ENCODE measurements around the gene DOC2A. TPM values are rescaled to one million over a fixed set of nuclear protein-coding genes. Genes with fewer than 3 reads are reported as not detected.

The DOC2A gene
- polyA plus RNA-seq, 2 donors, result 0.69 to 3.0 TPM

- peaks cover 0 to 22% of the 10 kb centered on the region in 2 donors for H3K27me3 ChIP-seq (ENCODE audit: control insufficient read depth in 1 of 2, insufficient read depth in 2 of 2, low read length in 2 of 2)
- H3K36me3 ChIP-seq (ENCODE audit: control insufficient read depth in 2 of 2, insufficient read depth in 2 of 2, low read length in 1 of 2), result no peaks in the 10 kb centered on the region
- H3K9me3 ChIP-seq (ENCODE audit: control insufficient read depth in 2 of 2, insufficient read depth in 1 of 2, low read depth in 1 of 2, low read length in 1 of 2), result no peaks in the 10 kb centered on the region
- H3K27ac ChIP-seq (ENCODE audit: low read depth in 2 of 2, low read length in 1 of 2), result no peak overlapping the region
- WGBS, 2 donors, result 12 to 13% methylated on average over 18 of the region's 18 CpGs
- H3K4me3 ChIP-seq (ENCODE audit: low read depth in 1 of 2, low read length in 2 of 2), result no peak overlapping the region
- H3K4me1 ChIP-seq (ENCODE audit: control insufficient read depth in 2 of 2, insufficient read depth in 2 of 2, low read length in 1 of 2), result peaks cover 0 to 2% of the 10 kb centered on the region in 2 donors
Measured at GRCh38 chr16:30028438-30029076, 17.7 kb upstream of the DOC2A start.

GRCh38 chr16:30027588-30028437, 17.0 kb upstream of the DOC2A start:
- peaks cover 0 to 2% of the 10 kb centered on the region in 2 donors for H3K4me1 ChIP-seq (ENCODE audit: control insufficient read depth in 2 of 2, insufficient read depth in 2 of 2, low read length in 1 of 2)
- H3K27me3 ChIP-seq (ENCODE audit: control insufficient read depth in 1 of 2, insufficient read depth in 2 of 2, low read length in 2 of 2), result peaks cover 0 to 22% of the 10 kb centered on the region in 2 donors
- 40 to 42% methylated on average over 12 to 13 of the region's 13 CpGs for WGBS, 2 donors
- H3K9me3 ChIP-seq (ENCODE audit: control insufficient read depth in 2 of 2, insufficient read depth in 1 of 2, low read depth in 1 of 2, low read length in 1 of 2), result no peaks in the 10 kb centered on the region
- H3K27ac ChIP-seq (ENCODE audit: low read depth in 2 of 2, low read length in 1 of 2), result no peak overlapping the region
- H3K4me3 ChIP-seq (ENCODE audit: low read depth in 1 of 2, low read length in 2 of 2), result no peak overlapping the region
- no peaks in the 10 kb centered on the region for H3K36me3 ChIP-seq (ENCODE audit: control insufficient read depth in 2 of 2, insufficient read depth in 2 of 2, low read length in 1 of 2)

- WGBS, 2 donors, result 87 to 88% methylated on average over 18 of the region's 18 CpGs
- H3K4me1 ChIP-seq (ENCODE audit: control insufficient read depth in 2 of 2, insufficient read depth in 2 of 2, low read length in 1 of 2), result peaks cover 0 to 4% of the 10 kb centered on the region in 2 donors
- no peak overlapping the region for H3K4me3 ChIP-seq (ENCODE audit: low read depth in 1 of 2, low read length in 2 of 2)
- no peak overlapping the region for H3K27ac ChIP-seq (ENCODE audit: low read depth in 2 of 2, low read length in 1 of 2)
- peaks cover 0 to 20% of the 10 kb centered on the region in 2 donors for H3K27me3 ChIP-seq (ENCODE audit: control insufficient read depth in 1 of 2, insufficient read depth in 2 of 2, low read length in 2 of 2)
- no peaks in the 10 kb centered on the region for H3K36me3 ChIP-seq (ENCODE audit: control insufficient read depth in 2 of 2, insufficient read depth in 2 of 2, low read length in 1 of 2)
- H3K9me3 ChIP-seq (ENCODE audit: control insufficient read depth in 2 of 2, insufficient read depth in 1 of 2, low read depth in 1 of 2, low read length in 1 of 2), result no peaks in the 10 kb centered on the region
Measured at GRCh38 chr16:30026449-30026848, 15.6 kb upstream of the DOC2A start.

- 58 to 69% methylated on average over 7 of the region's 7 CpGs for WGBS, 2 donors
- H3K27me3 ChIP-seq (ENCODE audit: control insufficient read depth in 1 of 2, insufficient read depth in 2 of 2, low read length in 2 of 2), result peaks cover 0 to 15% of the 10 kb centered on the region in 2 donors
Measured at GRCh38 chr16:30025574-30025973, 14.7 kb upstream of the DOC2A start.

GRCh38 chr16:30025156-30025555, 14.3 kb upstream of the DOC2A start:
- peaks cover 0 to 9% of the 10 kb centered on the region in 2 donors for H3K4me1 ChIP-seq (ENCODE audit: control insufficient read depth in 2 of 2, insufficient read depth in 2 of 2, low read length in 1 of 2)
- no peaks in the 10 kb centered on the region for H3K9me3 ChIP-seq (ENCODE audit: control insufficient read depth in 2 of 2, insufficient read depth in 1 of 2, low read depth in 1 of 2, low read length in 1 of 2)
- 65 to 68% methylated on average over 19 to 20 of the region's 20 CpGs for WGBS, 2 donors
- peaks cover 0 to 11% of the 10 kb centered on the region in 2 donors for H3K27me3 ChIP-seq (ENCODE audit: control insufficient read depth in 1 of 2, insufficient read depth in 2 of 2, low read length in 2 of 2)
- no peak overlapping the region for H3K27ac ChIP-seq (ENCODE audit: low read depth in 2 of 2, low read length in 1 of 2)
- H3K36me3 ChIP-seq (ENCODE audit: control insufficient read depth in 2 of 2, insufficient read depth in 2 of 2, low read length in 1 of 2), result no peaks in the 10 kb centered on the region
- H3K4me3 ChIP-seq (ENCODE audit: low read depth in 1 of 2, low read length in 2 of 2), result no peak overlapping the region

More at GRCh38 chr16:30025574-30025973, 14.7 kb upstream of the DOC2A start:
- no peak overlapping the region for H3K27ac ChIP-seq (ENCODE audit: low read depth in 2 of 2, low read length in 1 of 2)
- no peak overlapping the region for H3K4me3 ChIP-seq (ENCODE audit: low read depth in 1 of 2, low read length in 2 of 2)
- no peaks in the 10 kb centered on the region for H3K36me3 ChIP-seq (ENCODE audit: control insufficient read depth in 2 of 2, insufficient read depth in 2 of 2, low read length in 1 of 2)
- H3K9me3 ChIP-seq (ENCODE audit: control insufficient read depth in 2 of 2, insufficient read depth in 1 of 2, low read depth in 1 of 2, low read length in 1 of 2), result no peaks in the 10 kb centered on the region
- peaks cover 0 to 9% of the 10 kb centered on the region in 2 donors for H3K4me1 ChIP-seq (ENCODE audit: control insufficient read depth in 2 of 2, insufficient read depth in 2 of 2, low read length in 1 of 2)

- no peaks in the 10 kb centered on the region for H3K9me3 ChIP-seq (ENCODE audit: control insufficient read depth in 2 of 2, insufficient read depth in 1 of 2, low read depth in 1 of 2, low read length in 1 of 2)
- H3K4me3 ChIP-seq (ENCODE audit: low read depth in 1 of 2, low read length in 2 of 2), result no peak overlapping the region
- H3K36me3 ChIP-seq (ENCODE audit: control insufficient read depth in 2 of 2, insufficient read depth in 2 of 2, low read length in 1 of 2), result no peaks in the 10 kb centered on the region
- H3K27me3 ChIP-seq (ENCODE audit: control insufficient read depth in 1 of 2, insufficient read depth in 2 of 2, low read length in 2 of 2), result peaks cover 0 to 5% of the 10 kb centered on the region in 2 donors
- H3K4me1 ChIP-seq (ENCODE audit: control insufficient read depth in 2 of 2, insufficient read depth in 2 of 2, low read length in 1 of 2), result peaks cover 0 to 9% of the 10 kb centered on the region in 2 donors
- WGBS, 2 donors, result 65 to 74% methylated on average over 16 of the region's 16 CpGs
- no peak overlapping the region for H3K27ac ChIP-seq (ENCODE audit: low read depth in 2 of 2, low read length in 1 of 2)
Measured at GRCh38 chr16:30024451-30024850, 13.6 kb upstream of the DOC2A start.

- Histone ChIP-seq H3K4me1 (ENCODE audit: control insufficient read depth in 2 of 2, insufficient read depth in 2 of 2, low read length in 1 of 2) (peaks cover 0 to 7% of the 10 kb centered on the region in 2 donors), H3K9me3 (ENCODE audit: control insufficient read depth in 2 of 2, insufficient read depth in 1 of 2, low read depth in 1 of 2, low read length in 1 of 2) (no peaks in the 10 kb centered on the region), H3K4me3 (ENCODE audit: low read depth in 1 of 2, low read length in 2 of 2) (no peak overlapping the region), H3K27me3 (ENCODE audit: control insufficient read depth in 1 of 2, insufficient read depth in 2 of 2, low read length in 2 of 2) (peaks cover 0 to 5% of the 10 kb centered on the region in 2 donors), H3K27ac (ENCODE audit: low read depth in 2 of 2, low read length in 1 of 2) (no peak overlapping the region), H3K36me3 (ENCODE audit: control insufficient read depth in 2 of 2, insufficient read depth in 2 of 2, low read length in 1 of 2) (no peaks in the 10 kb centered on the region)
- 82 to 84% methylated on average over 11 of the region's 11 CpGs for WGBS, 2 donors
Measured at GRCh38 chr16:30023586-30023985, 12.8 kb upstream of the DOC2A start.

- no peaks in the 10 kb centered on the region for H3K9me3 ChIP-seq (ENCODE audit: control insufficient read depth in 2 of 2, insufficient read depth in 1 of 2, low read depth in 1 of 2, low read length in 1 of 2)
- peaks cover 0 to 5% of the 10 kb centered on the region in 2 donors for H3K27me3 ChIP-seq (ENCODE audit: control insufficient read depth in 1 of 2, insufficient read depth in 2 of 2, low read length in 2 of 2)
- H3K4me3 ChIP-seq (ENCODE audit: low read depth in 1 of 2, low read length in 2 of 2), result no peak within 1 kb of the TSS
- no peaks in the 10 kb centered on the region for H3K36me3 ChIP-seq (ENCODE audit: control insufficient read depth in 2 of 2, insufficient read depth in 2 of 2, low read length in 1 of 2)
- no peak within 1 kb of the TSS for H3K27ac ChIP-seq (ENCODE audit: low read depth in 2 of 2, low read length in 1 of 2)
- 80 to 86% methylated on average over 6 of the region's 6 CpGs for WGBS, 2 donors
- peaks cover 0 to 7% of the 10 kb centered on the region in 2 donors for H3K4me1 ChIP-seq (ENCODE audit: control insufficient read depth in 2 of 2, insufficient read depth in 2 of 2, low read length in 1 of 2)
Measured at GRCh38 chr16:30022887-30023286, 12.1 kb upstream of the DOC2A start, which contains the start of gene C16orf92. Gene C16orf92, plus strand, starts transcription at chr16:30023198. Its CDS starts 143 bp downstream, at chr16:30023341.

GRCh38 chr16:30018731-30019158, 7.9 kb upstream of the DOC2A start:
- no peak overlapping the region for H3K4me3 ChIP-seq (ENCODE audit: low read depth in 1 of 2, low read length in 2 of 2)
- no peak overlapping the region for H3K27ac ChIP-seq (ENCODE audit: low read depth in 2 of 2, low read length in 1 of 2)
- peaks cover 0 to 7% of the 10 kb centered on the region in 2 donors for H3K4me1 ChIP-seq (ENCODE audit: control insufficient read depth in 2 of 2, insufficient read depth in 2 of 2, low read length in 1 of 2)
- no peaks in the 10 kb centered on the region for H3K27me3 ChIP-seq (ENCODE audit: control insufficient read depth in 1 of 2, insufficient read depth in 2 of 2, low read length in 2 of 2)
- no peaks in the 10 kb centered on the region for H3K36me3 ChIP-seq (ENCODE audit: control insufficient read depth in 2 of 2, insufficient read depth in 2 of 2, low read length in 1 of 2)
- H3K9me3 ChIP-seq (ENCODE audit: control insufficient read depth in 2 of 2, insufficient read depth in 1 of 2, low read depth in 1 of 2, low read length in 1 of 2), result no peaks in the 10 kb centered on the region
- WGBS, 2 donors, result 54% methylated on average over 4 of the region's 4 CpGs

All from esophagus (tissue), 2 donors.